Ishikawa (cell line): ENCODE measurements around the gene TBC1D17.

Experiments used
- CREB1 ChIP-seq: IDR thresholded peaks from 2 replicates; pipeline ENCODE4 v1.6.1; 2012; ENCODE audit warnings: low read depth
- EGR1 ChIP-seq: IDR thresholded peaks from 2 replicates; pipeline ENCODE4 v1.6.1; 2012
- EP300 ChIP-seq: IDR thresholded peaks from 2 replicates; pipeline ENCODE4 v1.6.1; 2012; ENCODE audit warnings: borderline replicate concordance
- FOXM1 ChIP-seq: IDR thresholded peaks from 2 replicates; pipeline ENCODE4 v1.6.1; 2012; ENCODE audit warnings: low read depth, borderline replicate concordance
- RAD21 ChIP-seq: IDR thresholded peaks from 2 replicates; pipeline ENCODE4 v1.6.1; 2012; ENCODE audit warnings: low read depth
- TAF1 ChIP-seq: IDR thresholded peaks from 2 replicates; pipeline ENCODE4 v1.6.1; 2012; ENCODE audit warnings: low read depth, mild to moderate bottlenecking
- TCF12 ChIP-seq: IDR thresholded peaks from 2 replicates; pipeline ENCODE4 v1.6.1; 2012; ENCODE audit warnings: low read depth
- YY1 ChIP-seq: IDR thresholded peaks from 2 replicates; pipeline ENCODE4 v1.6.1; 2012; ENCODE audit warnings: low read depth
- ZBTB7A ChIP-seq: IDR thresholded peaks from 2 replicates; pipeline ENCODE4 v1.6.1; 2012; ENCODE audit warnings: low read depth
- TF ChIP-seq, protein P1 (sequence below): IDR thresholded peaks from 2 replicates; pipeline ENCODE4 v1.6.1; 2012; ENCODE audit warnings: low read depth, mild to moderate bottlenecking
- TF ChIP-seq, protein P2 (sequence below): IDR thresholded peaks from 2 replicates; pipeline ENCODE4 v1.6.1; 2012
- TF ChIP-seq, protein P3 (sequence below): IDR thresholded peaks from 2 replicates; pipeline ENCODE4 v1.6.1; 2012

DNA sequence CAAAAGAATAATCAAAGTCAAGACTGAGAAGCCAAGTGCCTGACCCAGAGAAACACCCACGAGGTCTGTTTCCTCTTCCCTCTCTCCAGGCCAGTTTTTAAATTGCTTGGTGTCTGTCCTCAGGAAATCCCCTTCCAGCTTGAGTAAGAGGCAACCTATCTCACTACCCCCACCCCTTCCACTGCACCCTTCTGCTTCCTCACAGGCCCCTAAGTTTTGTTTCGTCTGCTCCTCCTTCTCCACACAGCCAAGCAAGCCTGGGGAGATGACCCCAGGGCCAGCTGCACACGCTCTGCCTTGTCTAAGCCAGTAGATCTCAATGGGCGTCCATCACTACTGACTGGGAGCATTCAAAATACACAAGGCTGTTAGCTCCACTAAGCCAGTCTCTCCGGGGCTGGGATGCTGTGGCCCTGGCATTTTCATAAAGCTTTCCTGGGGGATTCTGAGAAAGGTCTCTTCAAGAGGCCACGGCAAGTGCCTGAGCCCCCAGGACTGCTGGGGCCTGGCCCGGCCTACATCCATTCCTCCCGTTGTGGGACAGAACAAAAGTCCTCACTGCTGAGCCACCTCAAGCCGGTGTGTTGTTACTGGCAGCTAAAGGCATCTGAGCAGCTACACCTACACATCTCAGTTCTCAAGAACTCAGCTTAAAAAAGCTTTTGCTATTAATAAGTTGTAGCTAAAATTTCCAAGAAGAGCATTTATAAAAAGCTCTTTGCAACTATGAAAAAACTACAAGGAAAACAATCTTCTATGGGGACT, 34.1 kb downstream of the TBC1D17 start:
- TF ChIP-seq, protein P1, sequence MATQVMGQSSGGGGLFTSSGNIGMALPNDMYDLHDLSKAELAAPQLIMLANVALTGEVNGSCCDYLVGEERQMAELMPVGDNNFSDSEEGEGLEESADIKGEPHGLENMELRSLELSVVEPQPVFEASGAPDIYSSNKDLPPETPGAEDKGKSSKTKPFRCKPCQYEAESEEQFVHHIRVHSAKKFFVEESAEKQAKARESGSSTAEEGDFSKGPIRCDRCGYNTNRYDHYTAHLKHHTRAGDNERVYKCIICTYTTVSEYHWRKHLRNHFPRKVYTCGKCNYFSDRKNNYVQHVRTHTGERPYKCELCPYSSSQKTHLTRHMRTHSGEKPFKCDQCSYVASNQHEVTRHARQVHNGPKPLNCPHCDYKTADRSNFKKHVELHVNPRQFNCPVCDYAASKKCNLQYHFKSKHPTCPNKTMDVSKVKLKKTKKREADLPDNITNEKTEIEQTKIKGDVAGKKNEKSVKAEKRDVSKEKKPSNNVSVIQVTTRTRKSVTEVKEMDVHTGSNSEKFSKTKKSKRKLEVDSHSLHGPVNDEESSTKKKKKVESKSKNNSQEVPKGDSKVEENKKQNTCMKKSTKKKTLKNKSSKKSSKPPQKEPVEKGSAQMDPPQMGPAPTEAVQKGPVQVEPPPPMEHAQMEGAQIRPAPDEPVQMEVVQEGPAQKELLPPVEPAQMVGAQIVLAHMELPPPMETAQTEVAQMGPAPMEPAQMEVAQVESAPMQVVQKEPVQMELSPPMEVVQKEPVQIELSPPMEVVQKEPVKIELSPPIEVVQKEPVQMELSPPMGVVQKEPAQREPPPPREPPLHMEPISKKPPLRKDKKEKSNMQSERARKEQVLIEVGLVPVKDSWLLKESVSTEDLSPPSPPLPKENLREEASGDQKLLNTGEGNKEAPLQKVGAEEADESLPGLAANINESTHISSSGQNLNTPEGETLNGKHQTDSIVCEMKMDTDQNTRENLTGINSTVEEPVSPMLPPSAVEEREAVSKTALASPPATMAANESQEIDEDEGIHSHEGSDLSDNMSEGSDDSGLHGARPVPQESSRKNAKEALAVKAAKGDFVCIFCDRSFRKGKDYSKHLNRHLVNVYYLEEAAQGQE = no peak
- TF ChIP-seq YY1 (no peak), TAF1 (no peak), EP300 (no peak), ZBTB7A (no peak), RAD21 (no peak), FOXM1 (no peak), CREB1 (no peak), EGR1 (no peak), TCF12 (no peak)
- TF ChIP-seq, protein P2, sequence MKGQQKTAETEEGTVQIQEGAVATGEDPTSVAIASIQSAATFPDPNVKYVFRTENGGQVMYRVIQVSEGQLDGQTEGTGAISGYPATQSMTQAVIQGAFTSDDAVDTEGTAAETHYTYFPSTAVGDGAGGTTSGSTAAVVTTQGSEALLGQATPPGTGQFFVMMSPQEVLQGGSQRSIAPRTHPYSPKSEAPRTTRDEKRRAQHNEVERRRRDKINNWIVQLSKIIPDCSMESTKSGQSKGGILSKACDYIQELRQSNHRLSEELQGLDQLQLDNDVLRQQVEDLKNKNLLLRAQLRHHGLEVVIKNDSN = no peak
- TF ChIP-seq, protein P3, sequence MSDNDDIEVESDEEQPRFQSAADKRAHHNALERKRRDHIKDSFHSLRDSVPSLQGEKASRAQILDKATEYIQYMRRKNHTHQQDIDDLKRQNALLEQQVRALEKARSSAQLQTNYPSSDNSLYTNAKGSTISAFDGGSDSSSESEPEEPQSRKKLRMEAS = no peak
